HFFc6 (cell line): ENCODE measurements around the gene CADM1. TPM values are rescaled to one million over a fixed set of nuclear protein-coding genes. Genes with fewer than 3 reads are reported as not detected.

Experiments
- DNase-seq: peaks from one replicate; pipeline ENCODE4 v3.0.0-alpha.2; 2018
- H3K27ac Mint-ChIP-seq: 2 replicates; pipeline ENCODE4 v1.8.0; 2020; ENCODE audit warnings: mild to moderate bottlenecking, mixed read lengths
- H3K27me3 Mint-ChIP-seq: 2 replicates; pipeline ENCODE4 v1.8.0; 2021; ENCODE audit warnings: mild to moderate bottlenecking, moderate library complexity, mixed read lengths; ENCODE audit not compliant: insufficient read depth
- H3K36me3 Mint-ChIP-seq: 2 replicates; pipeline ENCODE4 v1.8.0; 2021; ENCODE audit warnings: low read depth, mixed read lengths
- H3K4me1 Mint-ChIP-seq: 2 replicates; pipeline ENCODE4 v1.8.0; 2020; ENCODE audit warnings: low read depth, mixed read lengths
- H3K4me3 Mint-ChIP-seq: 2 replicates; pipeline ENCODE4 v1.8.0; 2020; ENCODE audit warnings: mild to moderate bottlenecking, moderate library complexity, mixed read lengths
- H3K9me3 Mint-ChIP-seq: 2 replicates; pipeline ENCODE4 v1.8.0; 2020; ENCODE audit warnings: mild to moderate bottlenecking, mixed read lengths
- total RNA-seq, 6 experiments: library from RNA; stranded (reverse); fragmentation: NEBNext Ultra II Directional; extraction: Animal tissue kit (Norgen Biotek cat#: 25700); gene quantifications; 2 replicates in 1 of 6; 3 replicates in 5 of 6; pipeline ENCODE4 v1.2.3, GENCODE V29; 2021
- TF ChIP-seq, protein P1 (sequence below): fragments of 200-600 bp; sonication (generic); IDR thresholded peaks from 2 replicates; pipeline ENCODE4 v1.5.0; 2021; ENCODE audit warnings: antibody characterized with exemption, mild to moderate bottlenecking

Gene CADM1
- total RNA-seq, 6 experiments from 2014 or later, result not detected

DNA sequence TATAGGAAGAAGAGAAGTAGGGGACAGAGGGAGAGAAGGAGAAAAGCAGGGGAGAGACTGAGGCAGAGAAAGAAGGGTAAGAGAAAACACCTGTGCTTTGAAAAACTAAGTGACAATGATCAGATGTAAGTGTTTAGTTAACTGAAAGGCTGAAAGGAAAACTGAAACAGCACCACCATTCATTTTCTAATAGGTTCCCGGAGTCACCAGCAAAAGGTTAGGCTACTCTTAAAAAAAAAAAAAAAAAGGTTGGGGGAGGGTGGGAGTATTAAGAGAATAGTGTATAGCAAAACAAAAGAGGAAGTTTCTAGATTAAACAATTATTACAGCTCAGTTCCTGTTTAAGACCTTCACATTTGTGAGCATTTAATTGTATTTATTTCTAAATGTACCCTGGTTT is 113.8 kb downstream of the CADM1 start:
- H3K9me3 Mint-ChIP-seq, result peaks cover 51% of the 10 kb centered on the region
- H3K4me3 Mint-ChIP-seq, result no peak overlapping the region
- H3K4me1 Mint-ChIP-seq, result no peaks in the 10 kb centered on the region
- TF ChIP-seq, protein P1, sequence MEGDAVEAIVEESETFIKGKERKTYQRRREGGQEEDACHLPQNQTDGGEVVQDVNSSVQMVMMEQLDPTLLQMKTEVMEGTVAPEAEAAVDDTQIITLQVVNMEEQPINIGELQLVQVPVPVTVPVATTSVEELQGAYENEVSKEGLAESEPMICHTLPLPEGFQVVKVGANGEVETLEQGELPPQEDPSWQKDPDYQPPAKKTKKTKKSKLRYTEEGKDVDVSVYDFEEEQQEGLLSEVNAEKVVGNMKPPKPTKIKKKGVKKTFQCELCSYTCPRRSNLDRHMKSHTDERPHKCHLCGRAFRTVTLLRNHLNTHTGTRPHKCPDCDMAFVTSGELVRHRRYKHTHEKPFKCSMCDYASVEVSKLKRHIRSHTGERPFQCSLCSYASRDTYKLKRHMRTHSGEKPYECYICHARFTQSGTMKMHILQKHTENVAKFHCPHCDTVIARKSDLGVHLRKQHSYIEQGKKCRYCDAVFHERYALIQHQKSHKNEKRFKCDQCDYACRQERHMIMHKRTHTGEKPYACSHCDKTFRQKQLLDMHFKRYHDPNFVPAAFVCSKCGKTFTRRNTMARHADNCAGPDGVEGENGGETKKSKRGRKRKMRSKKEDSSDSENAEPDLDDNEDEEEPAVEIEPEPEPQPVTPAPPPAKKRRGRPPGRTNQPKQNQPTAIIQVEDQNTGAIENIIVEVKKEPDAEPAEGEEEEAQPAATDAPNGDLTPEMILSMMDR, result no peak
- no peak for DNase-seq
- H3K36me3 Mint-ChIP-seq, result no peaks in the 10 kb centered on the region
- H3K27ac Mint-ChIP-seq, result no peak overlapping the region
- H3K27me3 Mint-ChIP-seq, result no peaks in the 10 kb centered on the region; the same call in 1 of the 2 replicates

DNA sequence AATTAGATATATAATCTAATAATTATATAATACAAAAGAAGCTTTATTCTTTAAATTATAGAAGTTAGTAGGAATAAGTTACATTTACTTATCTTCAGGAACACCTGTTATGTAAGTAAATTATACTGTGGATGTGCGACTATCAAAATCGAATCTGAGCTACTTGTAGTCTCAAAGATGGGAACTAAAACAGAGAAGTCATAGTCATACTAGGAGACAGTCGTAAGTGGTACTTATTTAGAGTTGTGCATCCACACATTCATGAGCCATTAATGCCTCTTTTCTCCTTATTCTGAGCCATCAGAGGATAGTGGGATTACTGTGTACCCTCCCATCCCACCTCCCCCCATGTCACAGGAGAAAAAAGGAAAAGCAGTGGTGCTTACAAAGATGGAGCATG is 114.4 kb downstream of the CADM1 start:
- Mint-ChIP-seq H3K9me3 (peaks cover 45% of the 10 kb centered on the region), H3K27me3 (no peaks in the 10 kb centered on the region; the same call in 1 of the 2 replicates), H3K36me3 (no peaks in the 10 kb centered on the region), H3K27ac (no peak overlapping the region), H3K4me1 (no peaks in the 10 kb centered on the region), H3K4me3 (no peak overlapping the region)
- TF ChIP-seq, protein P1, result no peak
- no peak for DNase-seq

DNA sequence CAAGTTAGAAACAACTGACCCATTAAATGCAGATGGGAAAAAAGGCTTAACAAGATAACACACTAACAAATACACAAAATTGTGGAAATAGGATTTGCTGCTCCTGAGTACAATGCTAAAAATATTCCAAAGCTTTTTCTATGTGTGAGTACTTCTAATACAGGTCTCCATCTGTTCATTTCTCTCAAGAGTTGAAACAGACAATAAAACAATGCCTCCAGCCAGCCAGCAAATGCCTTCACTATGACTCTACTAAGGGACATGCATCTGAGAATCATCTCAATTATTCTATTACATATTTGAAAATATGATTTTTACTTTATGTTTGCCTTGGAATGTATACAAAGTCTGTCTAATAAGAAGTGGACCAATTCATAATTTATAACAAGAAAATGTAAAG is 119.0 kb downstream of the CADM1 start:
- no peak overlapping the region for H3K4me3 Mint-ChIP-seq
- no peak for DNase-seq
- H3K27me3 Mint-ChIP-seq, result no peaks in the 10 kb centered on the region
- peaks cover 26% of the 10 kb centered on the region for H3K9me3 Mint-ChIP-seq
- TF ChIP-seq, protein P1, result no peak
- H3K4me1 Mint-ChIP-seq, result no peaks in the 10 kb centered on the region
- H3K36me3 Mint-ChIP-seq, result no peaks in the 10 kb centered on the region
- H3K27ac Mint-ChIP-seq, result no peak overlapping the region

DNA sequence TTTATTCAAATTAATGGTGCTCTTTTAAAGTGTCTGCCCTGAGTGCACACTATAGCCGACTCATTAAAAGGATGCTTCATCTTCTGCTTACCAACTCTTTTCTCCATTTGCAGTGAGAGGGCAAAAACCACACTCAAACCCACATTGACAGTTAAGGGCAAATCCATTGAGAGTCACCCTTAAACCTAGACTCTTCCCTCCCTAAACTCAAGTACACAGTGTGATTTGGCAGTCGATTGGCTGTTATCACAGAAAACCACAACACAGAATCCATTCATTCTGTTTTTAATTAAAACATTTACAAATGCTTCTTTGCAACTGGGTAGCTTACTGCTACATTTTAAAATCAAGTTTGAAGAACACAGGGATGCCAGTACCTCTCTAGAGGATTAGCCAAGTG is 120.0 kb downstream of the CADM1 start:
- TF ChIP-seq, protein P1, result no peak
- H3K36me3 Mint-ChIP-seq, result no peaks in the 10 kb centered on the region
- no peak for DNase-seq
- H3K9me3 Mint-ChIP-seq, result peaks cover 32% of the 10 kb centered on the region
- no peak overlapping the region for H3K4me3 Mint-ChIP-seq
- no peaks in the 10 kb centered on the region for H3K4me1 Mint-ChIP-seq
- no peak overlapping the region for H3K27ac Mint-ChIP-seq
- no peaks in the 10 kb centered on the region for H3K27me3 Mint-ChIP-seq

DNA sequence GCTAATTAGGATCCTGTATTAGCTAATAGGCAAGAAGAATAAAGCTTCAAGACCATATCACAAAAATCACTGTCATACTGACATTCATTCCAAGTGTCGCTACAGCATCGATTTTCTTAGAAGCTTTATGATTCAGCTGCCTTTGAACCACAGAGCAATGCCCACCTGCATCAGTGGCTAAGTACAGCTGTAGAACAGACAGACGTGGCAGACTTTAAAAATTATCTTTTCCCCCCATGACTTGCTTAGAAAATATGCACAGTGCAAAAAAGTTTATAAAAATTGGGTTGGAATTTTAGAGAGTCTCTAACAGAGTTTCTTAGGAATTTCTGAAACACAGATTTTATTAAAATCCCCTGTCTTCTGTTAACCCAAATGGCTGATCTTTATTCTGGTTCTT is 120.8 kb downstream of the CADM1 start:
- no peaks in the 10 kb centered on the region for H3K36me3 Mint-ChIP-seq
- DNase-seq, result no peak
- H3K27ac Mint-ChIP-seq, result no peak overlapping the region
- H3K4me1 Mint-ChIP-seq, result no peaks in the 10 kb centered on the region
- no peaks in the 10 kb centered on the region for H3K27me3 Mint-ChIP-seq
- no peak overlapping the region for H3K4me3 Mint-ChIP-seq
- H3K9me3 Mint-ChIP-seq, result peaks cover 35% of the 10 kb centered on the region
- TF ChIP-seq, protein P1, result no peak

DNA sequence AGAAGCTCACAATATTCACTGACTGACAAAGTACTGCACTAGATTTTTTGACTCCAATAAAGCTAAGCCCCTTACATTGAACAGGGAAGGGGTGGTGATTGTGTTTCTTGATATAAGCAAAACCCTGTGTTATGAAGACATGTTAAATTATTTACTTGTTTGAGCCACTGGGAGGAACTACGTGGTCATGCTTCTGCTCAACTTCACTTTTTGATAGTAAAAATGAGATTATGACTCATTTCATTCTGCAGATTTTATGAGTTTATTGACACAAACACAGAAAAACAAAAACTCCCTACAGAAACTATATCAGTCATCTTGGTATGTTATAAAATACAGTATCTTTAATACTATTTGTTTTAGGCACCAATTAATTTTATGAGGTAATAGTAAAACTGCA is 124.7 kb downstream of the CADM1 start:
- TF ChIP-seq, protein P1, result no peak
- no peaks in the 10 kb centered on the region for H3K27me3 Mint-ChIP-seq
- H3K4me3 Mint-ChIP-seq, result no peak overlapping the region
- no peaks in the 10 kb centered on the region for H3K36me3 Mint-ChIP-seq
- H3K27ac Mint-ChIP-seq, result no peak overlapping the region
- no peak for DNase-seq
- H3K9me3 Mint-ChIP-seq, result peaks cover 25% of the 10 kb centered on the region
- H3K4me1 Mint-ChIP-seq, result no peaks in the 10 kb centered on the region
